Astrocyte of the spinal cord (primary cell): ENCODE results near the gene BSCL2.

Source experiments
- DNase-seq: peaks from one replicate; pipeline ENCODE4 v3.0.0; 2011; ENCODE audit warnings: low read depth, low spot score
- H3K4me3 ChIP-seq: 2 replicates; pipeline ENCODE4 v1.5.1; 2011; ENCODE audit warnings: low read depth, mild to moderate bottlenecking, low read length, moderate library complexity
- CTCF ChIP-seq: IDR thresholded peaks from 2 replicates; pipeline ENCODE4 v1.5.1; 2012; ENCODE audit warnings: low read depth, mild to moderate bottlenecking, low read length, inconsistent platforms
- in situ Hi-C: cut with HindIII; loops from 2 replicates; pipeline ENCODE4 v1.10.0; 2017; ENCODE audit warnings: low sequenced_read_pairs

BSCL2 gene

GRCh38 chr11:62669420-62670161, 37.6 kb downstream of the BSCL2 start:
- in situ Hi-C loops, result no loop called here
- no peak for DNase-seq
- no peak for TF ChIP-seq CTCF
- H3K4me3 ChIP-seq, result no peak overlapping the region

- no peak for DNase-seq
- H3K4me3 ChIP-seq, result no peak overlapping the region
- in situ Hi-C loops, result no loop called here
- no peak for TF ChIP-seq CTCF
Observed at GRCh38 chr11:62667460-62667859, 39.8 kb downstream of the BSCL2 start.

GRCh38 chr11:62666259-62666926, 40.8 kb downstream of the BSCL2 start:
- in situ Hi-C loops, result no loop called here
- H3K4me3 ChIP-seq, result peak overlapping the region; percentile 95
- no peak for DNase-seq
- no peak for TF ChIP-seq CTCF

GRCh38 chr11:62665599-62666258, 41.5 kb downstream of the BSCL2 start:
- DNase-seq, result peak; percentile 77
- peak; percentile 3 for TF ChIP-seq CTCF
- in situ Hi-C loops, result no loop called here

GRCh38 chr11:62665075-62665598, 42.1 kb downstream of the BSCL2 start, which contains the start of the genes C11orf98 and CSKMT:
Gene C11orf98 (minus strand): TSS chr11:62665210. CDS start chr11:62665169, 41 bp downstream.
Gene CSKMT (plus strand): TSS chr11:62665312. CDS start chr11:62665880, 568 bp downstream.
- peak; percentile 95 for DNase-seq
- in situ Hi-C loops, result no loop called here
- no peak for TF ChIP-seq CTCF

More at GRCh38 chr11:62665599-62666258, 41.5 kb downstream of the BSCL2 start:
- H3K4me3 ChIP-seq, result peak overlapping the region; percentile 95

GRCh38 chr11:62664405-62665074, 42.7 kb downstream of the BSCL2 start:
- no peak for DNase-seq
- TF ChIP-seq CTCF, result no peak
- in situ Hi-C loops, result no loop called here
- peak overlapping the region; percentile 95 for H3K4me3 ChIP-seq

More at GRCh38 chr11:62665075-62665598, 42.1 kb downstream of the BSCL2 start, which contains the start of the genes C11orf98 and CSKMT:
- peak within 1 kb of the TSS; percentile 95 for H3K4me3 ChIP-seq
